HepG2 (cell line): ENCODE data around the gene ANKLE1. TPM values are rescaled to one million over a fixed set of nuclear protein-coding genes. Genes with fewer than 3 reads are reported as not detected.

Experiments used
- CEBPB ChIP-seq: IDR thresholded peaks from 2 replicates; pipeline ENCODE4 v1.6.1; 2011; ENCODE audit warnings: low read depth, low read length, improper control_type of control experiment, borderline replicate concordance
- FLYWCH1 ChIP-seq: sonication (generic); formaldehyde crosslinking; IDR thresholded peaks from 2 replicates; pipeline ENCODE4 v1.8.1; 2023; ENCODE audit warnings: mild to moderate bottlenecking, missing genetic modification reagents
- GABPB1 ChIP-seq: IDR thresholded peaks from 2 replicates; pipeline ENCODE4 v1.6.1; 2016; ENCODE audit warnings: mild to moderate bottlenecking, missing genetic modification reagents, moderate library complexity, missing compliant biosample characterization
- POLR2AphosphoS5 ChIP-seq: IDR thresholded peaks from 2 replicates; pipeline ENCODE4 v1.6.1; 2012; ENCODE audit warnings: low read depth, low read length
- ZFP41 ChIP-seq: sonication (generic); formaldehyde crosslinking; IDR thresholded peaks from 2 replicates; pipeline ENCODE4 v1.4.0; 2020; ENCODE audit warnings: mild to moderate bottlenecking, missing genetic modification reagents, borderline replicate concordance
- ZNF160 ChIP-seq: sonication (generic); formaldehyde crosslinking; IDR thresholded peaks from 2 replicates; pipeline ENCODE4 v1.8.0; 2022; ENCODE audit warnings: mild to moderate bottlenecking, inconsistent platforms, missing genetic modification reagents
- ZNF552 ChIP-seq: sonication (generic); formaldehyde crosslinking; IDR thresholded peaks from 2 replicates; pipeline ENCODE4 v1.9.0; 2022; ENCODE audit warnings: missing genetic modification reagents, mild to moderate bottlenecking, borderline replicate concordance
- ZSCAN21 ChIP-seq: sonication (generic); formaldehyde crosslinking; IDR thresholded peaks from 2 replicates; pipeline ENCODE4 v1.8.0; 2022; ENCODE audit warnings: mild to moderate bottlenecking, missing genetic modification reagents, moderate library complexity, borderline replicate concordance
- polyA plus RNA-seq, 8 experiments: library from polyadenylated mRNA; depleted of rRNA in 3 of 8; stranded (reverse) in 7 of 8; unstranded in 1 of 8; fragments of >200 nt; fragmentation: Illumina TruSeq in 4 of 8; extraction: Trizol in 4 of 8; gene quantifications; 2 replicates each; pipeline versions ENCODE4 v1.2.1 to v1.2.3, GENCODE V29; 2011 to 2016; ENCODE audit warnings: low read depth in 4 of 8, missing spikeins in 1 of 8, mixed read lengths in 1 of 8; ENCODE audit not compliant: insufficient read depth in 1 of 8
- total RNA-seq, 5 experiments: library from RNA; depleted of rRNA; stranded (reverse); fragments of >200 nt; fragmentation: Illumina TruSeq; extraction: Trizol; gene quantifications; 2 replicates each; pipeline ENCODE4 v1.2.3, GENCODE V29; 2016; ENCODE audit warnings: low read depth in 1 of 5
- TF ChIP-seq, protein P1 (sequence below): sonication (generic); formaldehyde crosslinking; IDR thresholded peaks from 2 replicates; pipeline ENCODE4 v1.4.0; 2020; ENCODE audit warnings: mild to moderate bottlenecking, missing genetic modification reagents
- TF ChIP-seq, protein P2 (sequence below): sonication (generic); formaldehyde crosslinking; IDR thresholded peaks from 2 replicates; pipeline ENCODE4 v1.5.1; 2020; ENCODE audit warnings: mild to moderate bottlenecking, missing genetic modification reagents, borderline replicate concordance
- TF ChIP-seq, protein P3 (sequence below): IDR thresholded peaks from 2 replicates; pipeline ENCODE4 v1.6.1; 2016; ENCODE audit warnings: missing biosample characterization, missing genetic modification reagents, low read depth
- TF ChIP-seq, protein P4 (sequence below): sonication (generic); formaldehyde crosslinking; IDR thresholded peaks from 2 replicates; pipeline ENCODE4 v1.9.0; 2022; ENCODE audit warnings: missing genetic modification reagents, mild to moderate bottlenecking, borderline replicate concordance
- TF ChIP-seq, protein P5 (sequence below): IDR thresholded peaks from 2 replicates; pipeline ENCODE4 v1.6.1; 2016; ENCODE audit warnings: missing compliant biosample characterization, missing genetic modification reagents, borderline replicate concordance

Gene ANKLE1
- total and polyA plus RNA-seq, 2 of the 13 experiments (the other 11 are each of a cell fraction or from before 2014, with no cell fraction given), result 0.69 to 1.5 TPM

DNA sequence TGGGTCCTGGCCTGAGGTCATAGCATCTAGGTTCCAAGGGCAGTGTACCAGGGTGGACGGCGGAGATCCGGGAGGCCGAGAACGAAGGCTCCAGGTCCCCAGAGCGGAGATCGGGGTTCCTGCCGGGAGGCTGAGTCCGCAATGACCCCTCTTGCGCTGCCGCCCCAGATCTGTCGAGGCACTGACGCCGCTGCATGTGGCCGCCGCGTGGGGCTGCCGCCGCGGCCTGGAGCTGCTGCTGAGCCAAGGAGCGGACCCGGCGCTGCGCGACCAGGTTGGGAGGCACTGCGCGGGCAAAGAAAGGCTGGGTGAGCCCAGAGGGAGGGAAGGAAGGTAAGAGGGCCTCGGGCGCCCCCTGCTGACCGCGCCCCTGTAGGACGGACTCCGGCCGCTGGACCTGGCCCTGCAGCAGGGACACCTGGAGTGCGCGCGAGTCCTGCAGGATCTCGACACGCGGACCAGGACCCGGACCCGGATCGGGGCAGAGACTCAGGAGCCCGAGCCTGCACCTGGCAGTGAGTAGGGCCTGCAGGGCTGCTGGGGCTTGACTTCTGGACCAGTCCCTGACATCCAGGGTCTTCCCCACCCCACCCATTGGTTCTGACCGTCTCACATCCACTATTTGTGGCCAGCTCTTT lies 906 bp downstream of the ANKLE1 start (continued):
- TF ChIP-seq, protein P1, sequence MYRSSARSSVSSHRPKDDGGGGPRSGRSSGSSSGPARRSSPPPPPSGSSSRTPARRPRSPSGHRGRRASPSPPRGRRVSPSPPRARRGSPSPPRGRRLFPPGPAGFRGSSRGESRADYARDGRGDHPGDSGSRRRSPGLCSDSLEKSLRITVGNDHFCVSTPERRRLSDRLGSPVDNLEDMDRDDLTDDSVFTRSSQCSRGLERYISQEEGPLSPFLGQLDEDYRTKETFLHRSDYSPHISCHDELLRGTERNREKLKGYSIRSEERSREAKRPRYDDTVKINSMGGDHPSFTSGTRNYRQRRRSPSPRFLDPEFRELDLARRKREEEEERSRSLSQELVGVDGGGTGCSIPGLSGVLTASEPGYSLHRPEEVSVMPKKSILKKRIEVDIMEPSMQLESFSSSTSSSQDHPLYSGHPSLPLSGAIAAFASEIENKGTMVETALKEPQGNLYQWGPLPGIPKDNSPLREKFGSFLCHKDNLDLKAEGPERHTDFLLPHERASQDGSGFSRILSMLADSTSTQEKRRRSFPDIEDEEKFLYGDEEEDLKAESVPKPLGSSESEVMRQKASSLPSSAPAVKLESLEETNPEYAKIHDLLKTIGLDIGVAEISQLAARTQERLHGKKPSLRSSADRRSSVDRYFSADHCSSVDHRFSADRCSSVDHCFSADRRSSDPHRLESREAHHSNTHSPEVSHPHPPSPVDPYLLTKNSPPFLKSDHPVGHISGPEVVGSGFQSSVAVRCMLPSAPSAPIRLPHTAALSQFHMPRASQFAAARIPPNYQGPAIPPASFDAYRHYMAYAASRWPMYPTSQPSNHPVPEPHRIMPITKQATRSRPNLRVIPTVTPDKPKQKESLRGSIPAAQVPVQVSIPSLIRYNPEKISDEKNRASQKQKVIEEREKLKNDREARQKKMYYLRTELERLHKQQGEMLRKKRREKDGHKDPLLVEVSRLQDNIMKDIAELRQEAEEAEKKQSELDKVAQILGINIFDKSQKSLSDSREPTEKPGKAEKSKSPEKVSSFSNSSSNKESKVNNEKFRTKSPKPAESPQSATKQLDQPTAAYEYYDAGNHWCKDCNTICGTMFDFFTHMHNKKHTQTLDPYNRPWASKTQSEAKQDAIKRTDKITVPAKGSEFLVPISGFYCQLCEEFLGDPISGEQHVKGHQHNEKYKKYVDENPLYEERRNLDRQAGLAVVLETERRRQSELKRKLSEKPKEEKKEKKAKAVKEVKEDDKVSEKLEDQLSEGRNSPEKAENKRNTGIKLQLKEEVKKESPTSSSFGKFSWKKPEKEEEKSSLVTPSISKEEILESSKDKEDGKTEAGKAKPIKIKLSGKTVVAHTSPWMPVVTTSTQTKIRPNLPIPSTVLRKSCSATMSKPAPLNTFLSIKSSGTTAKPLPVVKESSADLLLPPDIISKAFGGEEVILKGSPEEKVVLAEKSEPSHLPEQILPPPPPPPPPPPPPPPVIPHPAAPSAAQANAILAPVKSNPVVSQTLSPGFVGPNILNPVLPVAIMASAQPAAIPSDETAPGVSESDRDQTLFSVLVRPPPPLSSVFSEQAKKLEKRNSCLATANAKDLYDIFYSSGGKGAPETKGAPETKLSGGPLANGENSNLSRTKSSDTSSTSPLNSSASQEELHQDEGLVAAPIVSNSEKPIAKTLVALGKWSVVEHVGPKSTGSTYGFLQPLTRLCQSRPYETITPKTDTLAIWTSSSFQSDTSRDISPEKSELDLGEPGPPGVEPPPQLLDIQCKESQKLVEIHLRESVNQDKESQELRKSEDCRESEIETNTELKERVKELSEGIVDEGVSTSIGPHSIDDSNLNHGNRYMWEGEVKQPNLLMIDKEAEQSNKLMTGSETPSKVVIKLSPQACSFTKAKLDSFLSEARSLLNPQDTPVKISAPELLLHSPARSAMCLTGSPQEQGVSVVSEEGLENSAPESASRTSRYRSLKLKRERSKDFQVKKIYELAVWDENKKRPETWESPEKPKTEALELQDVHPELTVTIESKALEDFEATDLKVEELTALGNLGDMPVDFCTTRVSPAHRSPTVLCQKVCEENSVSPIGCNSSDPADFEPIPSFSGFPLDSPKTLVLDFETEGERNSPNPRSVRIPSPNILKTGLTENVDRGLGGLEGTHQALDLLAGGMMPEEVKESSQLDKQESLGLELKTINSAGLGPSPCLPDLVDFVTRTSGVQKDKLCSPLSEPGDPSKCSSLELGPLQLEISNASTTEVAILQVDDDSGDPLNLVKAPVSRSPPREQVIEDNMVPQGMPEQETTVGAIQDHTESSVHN (CRISPR knock-in tag), result peak; percentile 47; the same call in 1 of the 2 replicates
- TF ChIP-seq FLYWCH1 (CRISPR knock-in tag), result no peak
- TF ChIP-seq, protein P2, sequence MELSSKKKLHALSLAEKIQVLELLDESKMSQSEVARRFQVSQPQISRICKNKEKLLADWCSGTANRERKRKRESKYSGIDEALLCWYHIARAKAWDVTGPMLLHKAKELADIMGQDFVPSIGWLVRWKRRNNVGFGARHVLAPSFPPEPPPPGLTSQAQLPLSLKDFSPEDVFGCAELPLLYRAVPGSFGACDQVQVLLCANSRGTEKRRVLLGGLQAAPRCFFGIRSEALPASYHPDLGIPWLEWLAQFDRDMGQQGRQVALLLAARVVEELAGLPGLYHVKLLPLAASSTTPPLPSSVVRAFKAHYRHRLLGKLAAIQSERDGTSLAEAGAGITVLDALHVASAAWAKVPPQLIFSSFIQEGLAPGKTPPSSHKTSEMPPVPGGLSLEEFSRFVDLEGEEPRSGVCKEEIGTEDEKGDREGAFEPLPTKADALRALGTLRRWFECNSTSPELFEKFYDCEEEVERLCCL (CRISPR knock-in tag), result 0 out of 2 replicates have a peak, but pooled peaks have one; percentile 67
- TF ChIP-seq, protein P3, sequence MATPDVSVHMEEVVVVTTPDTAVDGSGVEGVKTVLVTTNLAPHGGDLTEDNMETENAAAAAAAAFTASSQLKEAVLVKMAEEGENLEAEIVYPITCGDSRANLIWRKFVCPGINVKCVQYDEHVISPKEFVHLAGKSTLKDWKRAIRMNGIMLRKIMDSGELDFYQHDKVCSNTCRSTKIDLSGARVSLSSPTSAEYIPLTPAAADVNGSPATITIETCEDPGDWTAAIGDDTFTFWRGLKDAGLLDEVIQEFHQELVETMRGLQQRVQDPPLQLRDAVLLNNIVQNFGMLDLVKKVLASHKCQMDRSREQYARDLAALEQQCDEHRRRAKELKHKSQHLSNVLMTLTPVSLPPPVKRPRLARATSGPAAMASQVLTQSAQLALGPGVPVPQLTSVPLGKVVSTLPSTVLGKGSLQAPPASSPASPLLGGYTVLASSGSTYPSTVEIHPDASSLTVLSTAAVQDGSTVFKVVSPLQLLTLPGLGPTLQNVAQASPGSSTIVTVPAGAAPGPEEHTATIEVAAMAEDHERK (CRISPR knock-in tag), result no peak
- TF ChIP-seq, protein P4, sequence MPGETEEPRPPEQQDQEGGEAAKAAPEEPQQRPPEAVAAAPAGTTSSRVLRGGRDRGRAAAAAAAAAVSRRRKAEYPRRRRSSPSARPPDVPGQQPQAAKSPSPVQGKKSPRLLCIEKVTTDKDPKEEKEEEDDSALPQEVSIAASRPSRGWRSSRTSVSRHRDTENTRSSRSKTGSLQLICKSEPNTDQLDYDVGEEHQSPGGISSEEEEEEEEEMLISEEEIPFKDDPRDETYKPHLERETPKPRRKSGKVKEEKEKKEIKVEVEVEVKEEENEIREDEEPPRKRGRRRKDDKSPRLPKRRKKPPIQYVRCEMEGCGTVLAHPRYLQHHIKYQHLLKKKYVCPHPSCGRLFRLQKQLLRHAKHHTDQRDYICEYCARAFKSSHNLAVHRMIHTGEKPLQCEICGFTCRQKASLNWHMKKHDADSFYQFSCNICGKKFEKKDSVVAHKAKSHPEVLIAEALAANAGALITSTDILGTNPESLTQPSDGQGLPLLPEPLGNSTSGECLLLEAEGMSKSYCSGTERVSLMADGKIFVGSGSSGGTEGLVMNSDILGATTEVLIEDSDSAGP (CRISPR knock-in tag), result peak; percentile 76; the same call in 1 of the 2 replicates
- 0 out of 2 replicates have a peak, but pooled peaks have one; percentile 36 for TF ChIP-seq ZNF160
- TF ChIP-seq GABPB1, result peak; percentile 67
- TF ChIP-seq ZFP41 (CRISPR knock-in tag), result 0 out of 2 replicates have a peak, but pooled peaks have one; percentile 24
- 0 out of 2 replicates have a peak, but pooled peaks have one; percentile 48 for TF ChIP-seq ZNF552 (CRISPR knock-in tag)
- no peak; the same call in 1 of the 2 replicates for TF ChIP-seq ZSCAN21 (CRISPR knock-in tag)
- TF ChIP-seq, protein P5, sequence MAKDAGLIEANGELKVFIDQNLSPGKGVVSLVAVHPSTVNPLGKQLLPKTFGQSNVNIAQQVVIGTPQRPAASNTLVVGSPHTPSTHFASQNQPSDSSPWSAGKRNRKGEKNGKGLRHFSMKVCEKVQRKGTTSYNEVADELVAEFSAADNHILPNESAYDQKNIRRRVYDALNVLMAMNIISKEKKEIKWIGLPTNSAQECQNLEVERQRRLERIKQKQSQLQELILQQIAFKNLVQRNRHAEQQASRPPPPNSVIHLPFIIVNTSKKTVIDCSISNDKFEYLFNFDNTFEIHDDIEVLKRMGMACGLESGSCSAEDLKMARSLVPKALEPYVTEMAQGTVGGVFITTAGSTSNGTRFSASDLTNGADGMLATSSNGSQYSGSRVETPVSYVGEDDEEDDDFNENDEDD (CRISPR knock-in tag), result peak; percentile 59; the same call in 1 of the 2 replicates
- TF ChIP-seq CEBPB, result no peak
- TF ChIP-seq POLR2AphosphoS5, result no peak
